Nephron (organoid): ENCODE data around the gene CELF2.
A peak's percentile ranks its signal among the peaks of the same experiment; 100 is the strongest.

Experiments used
- H3K27ac Mint-ChIP-seq, 3 experiments: 2 replicates each; pipeline ENCODE4 v1.8.0; 2020; ENCODE audit warnings: mixed read lengths in 3 of 3, mild to moderate bottlenecking in 2 of 3, moderate library complexity in 1 of 3
- H3K27me3 Mint-ChIP-seq: 2 replicates; pipeline ENCODE4 v1.8.0; 2021; ENCODE audit warnings: low read depth, mild to moderate bottlenecking, moderate library complexity, mixed read lengths
- H3K36me3 Mint-ChIP-seq: 2 replicates; pipeline ENCODE4 v1.8.0; 2020; ENCODE audit warnings: low read depth, mixed read lengths
- H3K4me1 Mint-ChIP-seq: 2 replicates; pipeline ENCODE4 v1.8.0; 2020; ENCODE audit warnings: mixed read lengths
- H3K4me3 Mint-ChIP-seq, 3 experiments: 2 replicates each; pipeline ENCODE4 v1.8.0; 2020; ENCODE audit warnings: mild to moderate bottlenecking in 3 of 3, mixed read lengths in 3 of 3, moderate library complexity in 2 of 3
- H3K9me3 Mint-ChIP-seq: 2 replicates; pipeline ENCODE4 v1.8.0; 2020; ENCODE audit warnings: mixed read lengths
- CTCF ChIP-seq, 3 experiments: fragments of 200-600 bp; sonication (generic); IDR thresholded peaks; one replicate each; pipeline ENCODE4 v1.5.0; 2021; ENCODE audit warnings: antibody characterized with exemption in 3 of 3; ENCODE audit not compliant: unreplicated experiment in 3 of 3

The CELF2 gene

GRCh38 chr10:11143242-11143641, 125.6 kb downstream of the CELF2 start:
- Mint-ChIP-seq H3K4me3 (no peak overlapping the region), H3K27me3 (no peaks in the 10 kb centered on the region), H3K4me1 (peaks cover 57% of the 10 kb centered on the region), H3K27ac (peak overlapping the region in 2 of 3 experiments; percentile 20 to 28), H3K9me3 (no peaks in the 10 kb centered on the region), H3K36me3 (peaks cover 7% of the 10 kb centered on the region)
- TF ChIP-seq CTCF (IDR thresholded peaks at IDR 0.05; ENCODE audit: unreplicated experiment in 3 of 3): no peak

- Mint-ChIP-seq H3K4me1 (peaks cover 70% of the 10 kb centered on the region), H3K9me3 (no peaks in the 10 kb centered on the region), H3K27me3 (peaks cover 4% of the 10 kb centered on the region), H3K36me3 (peaks cover 7% of the 10 kb centered on the region), H3K27ac (peak overlapping the region; percentile 55 to 82 (median 81)), H3K4me3 (no peak overlapping the region)
- no peak for TF ChIP-seq CTCF (IDR thresholded peaks at IDR 0.05; ENCODE audit: unreplicated experiment in 3 of 3)
Observed at GRCh38 chr10:11144626-11145494, 127.2 kb downstream of the CELF2 start.

- peak overlapping the region; percentile 55 to 82 (median 81) for H3K27ac Mint-ChIP-seq
- peaks cover 76% of the 10 kb centered on the region for H3K4me1 Mint-ChIP-seq
- H3K27me3 Mint-ChIP-seq: peaks cover 4% of the 10 kb centered on the region
- H3K4me3 Mint-ChIP-seq: no peak overlapping the region
- no peak for TF ChIP-seq CTCF (IDR thresholded peaks at IDR 0.05; ENCODE audit: unreplicated experiment in 3 of 3)
- peaks cover 7% of the 10 kb centered on the region for H3K36me3 Mint-ChIP-seq
- no peaks in the 10 kb centered on the region for H3K9me3 Mint-ChIP-seq
Observed at GRCh38 chr10:11145495-11145855, 127.8 kb downstream of the CELF2 start.

GRCh38 chr10:11146402-11147171, 128.9 kb downstream of the CELF2 start:
- Mint-ChIP-seq H3K4me1 (peaks cover 79% of the 10 kb centered on the region), H3K4me3 (no peak overlapping the region), H3K36me3 (peaks cover 7% of the 10 kb centered on the region), H3K27ac (peak overlapping the region; percentile 37 to 74 (median 65)), H3K27me3 (peaks cover 8% of the 10 kb centered on the region), H3K9me3 (no peaks in the 10 kb centered on the region)
- no peak for TF ChIP-seq CTCF (IDR thresholded peaks at IDR 0.05; ENCODE audit: unreplicated experiment in 3 of 3)

DNA sequence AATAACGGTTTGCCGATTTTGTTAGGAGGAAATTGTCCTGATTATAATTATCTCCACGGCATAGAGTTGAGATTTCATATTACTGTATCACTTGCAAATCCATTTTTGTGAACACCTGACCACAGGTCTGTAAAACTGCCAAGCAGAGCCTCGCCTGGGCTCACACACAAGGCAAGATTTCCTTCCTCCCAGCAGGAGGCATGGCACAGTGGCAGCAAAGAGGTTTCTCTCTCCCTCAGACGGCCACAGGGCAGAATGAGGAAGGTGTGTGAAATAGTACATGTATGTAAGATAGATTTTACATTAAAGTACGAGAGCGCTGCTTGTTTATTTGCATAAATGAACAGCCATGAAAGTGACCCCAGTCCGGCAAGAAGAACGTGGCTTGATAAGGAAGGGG, 130.1 kb downstream of the CELF2 start:
- peaks cover 82% of the 10 kb centered on the region for H3K4me1 Mint-ChIP-seq
- H3K27ac Mint-ChIP-seq: peak overlapping the region; percentile 36 to 88 (median 54)
- peak in 1 of 3 experiments; percentile 6 for TF ChIP-seq CTCF (IDR thresholded peaks at IDR 0.05; ENCODE audit: unreplicated experiment in 3 of 3)
- H3K27me3 Mint-ChIP-seq: peaks cover 11% of the 10 kb centered on the region
- no peak overlapping the region for H3K4me3 Mint-ChIP-seq
- no peaks in the 10 kb centered on the region for H3K9me3 Mint-ChIP-seq
- peaks cover 3% of the 10 kb centered on the region for H3K36me3 Mint-ChIP-seq
